GM23338 (cell line): ENCODE results near the gene PARVB. TPM values are rescaled to one million over a fixed set of nuclear protein-coding genes. Genes with fewer than 3 reads are reported as not detected.

Experiments used
- ATAC-seq: fragments of 200-7000 bp; cut with Tn5 transposase; 3 replicates; pipeline ENCODE4 v1.9.1; 2020
- DNase-seq: peaks from one replicate; pipeline ENCODE4 v3.0.0-alpha.2; 2015; ENCODE audit warnings: low spot score
- H2AFZ ChIP-seq: fragments of 200-600 bp; sonication (generic); 2 replicates; pipeline ENCODE4 v1.8.0; 2016; ENCODE audit warnings: antibody characterized with exemption, mild to moderate bottlenecking, moderate library complexity
- H3F3A ChIP-seq: fragments of 200-600 bp; sonication (generic); replicated peaks from 2 replicates; pipeline ENCODE4 v1.8.0; 2017; ENCODE audit warnings: antibody characterized with exemption, mixed run types, low read depth
- H3K27ac ChIP-seq: fragments of 200-600 bp; sonication (generic); 2 replicates; pipeline ENCODE4 v1.6.1; 2016; ENCODE audit warnings: low read depth
- H3K27me3 ChIP-seq: fragments of 200-600 bp; sonication (generic); 2 replicates; pipeline ENCODE4 v1.8.0; 2016; ENCODE audit warnings: mild to moderate bottlenecking, mixed run types, moderate library complexity; ENCODE audit not compliant: insufficient read depth
- H3K36me3 ChIP-seq: fragments of 200-600 bp; sonication (generic); 2 replicates; pipeline ENCODE4 v1.8.0; 2016; ENCODE audit warnings: mild to moderate bottlenecking; ENCODE audit not compliant: insufficient read depth
- H3K4me1 ChIP-seq: fragments of 200-600 bp; sonication (generic); 2 replicates; pipeline ENCODE4 v1.8.0; 2016; ENCODE audit warnings: mild to moderate bottlenecking, moderate library complexity; ENCODE audit not compliant: insufficient read depth
- H3K4me2 ChIP-seq: fragments of 200-600 bp; sonication (generic); 2 replicates; pipeline ENCODE4 v1.7.1; 2017; ENCODE audit warnings: mixed run types
- H3K4me3 ChIP-seq: fragments of 200-600 bp; sonication (generic); 2 replicates; pipeline ENCODE4 v1.6.1; 2016; ENCODE audit warnings: mixed run types
- H3K79me2 ChIP-seq: fragments of 200-600 bp; sonication (generic); replicated peaks from 2 replicates; pipeline ENCODE4 v1.8.0; 2017; ENCODE audit warnings: mild to moderate bottlenecking; ENCODE audit not compliant: insufficient read depth
- H3K9me2 ChIP-seq: fragments of 200-600 bp; sonication (generic); 2 replicates; pipeline ENCODE4 v1.8.0; 2017; ENCODE audit not compliant: insufficient read depth
- H4K20me1 ChIP-seq: fragments of 200-600 bp; sonication (generic); replicated peaks from 2 replicates; pipeline ENCODE4 v1.8.0; 2017; ENCODE audit warnings: mild to moderate bottlenecking; ENCODE audit not compliant: insufficient read depth
- H3K27ac Mint-ChIP-seq: 2 replicates; pipeline ENCODE4 v1.8.0; 2020; ENCODE audit warnings: inconsistent platforms, mild to moderate bottlenecking, moderate library complexity, mixed read lengths
- H3K27me3 Mint-ChIP-seq: 3 replicates; pipeline ENCODE4 v1.8.0; 2022; ENCODE audit warnings: low read depth, mild to moderate bottlenecking, moderate library complexity, mixed read lengths, inconsistent platforms; ENCODE audit not compliant: insufficient read depth, poor library complexity
- H3K36me3 Mint-ChIP-seq: 3 replicates; pipeline ENCODE4 v1.8.0; 2021; ENCODE audit warnings: low read depth, mild to moderate bottlenecking, inconsistent platforms, moderate library complexity, mixed read lengths
- H3K4me1 Mint-ChIP-seq: 3 replicates; pipeline ENCODE4 v1.8.0; 2020; ENCODE audit warnings: mild to moderate bottlenecking, inconsistent platforms, mixed read lengths
- H3K4me3 Mint-ChIP-seq: 3 replicates; pipeline ENCODE4 v1.8.0; 2021; ENCODE audit warnings: moderate library complexity, mild to moderate bottlenecking, inconsistent platforms, mixed read lengths
- H3K9me3 Mint-ChIP-seq: 3 replicates; pipeline ENCODE4 v1.8.0; 2020; ENCODE audit warnings: moderate library complexity, mild to moderate bottlenecking, inconsistent platforms, mixed read lengths
- CREB1 ChIP-seq: fragments of 250-450 bp; sonication (Bioruptor Pico); IDR thresholded peaks from 2 replicates; pipeline ENCODE4 v1.5.0; 2020; ENCODE audit warnings: low read depth, mild to moderate bottlenecking, moderate library complexity
- ETS1 ChIP-seq: IDR thresholded peaks from 2 replicates; pipeline ENCODE4 v1.6.1; 2016; ENCODE audit warnings: antibody characterized with exemption
- EZH2 ChIP-seq: fragments of 200-600 bp; sonication (generic); IDR thresholded peaks from one replicate; pipeline ENCODE4 v1.8.0; 2017; ENCODE audit warnings: antibody characterized with exemption, mild to moderate bottlenecking, low read depth; ENCODE audit not compliant: unreplicated experiment
- EZH2phosphoT487 ChIP-seq: fragments of 200-600 bp; sonication (generic); IDR thresholded peaks from one replicate; pipeline ENCODE4 v1.8.1; 2018; ENCODE audit warnings: antibody characterized with exemption; ENCODE audit not compliant: unreplicated experiment
- JUNB ChIP-seq: IDR thresholded peaks from one replicate; pipeline ENCODE4 v1.6.1; 2016; ENCODE audit warnings: antibody characterized with exemption; ENCODE audit not compliant: unreplicated experiment
- NANOG ChIP-seq: IDR thresholded peaks from 2 replicates; pipeline ENCODE4 v1.6.1; 2016; ENCODE audit warnings: antibody characterized with exemption, borderline replicate concordance
- POLR2AphosphoS5 ChIP-seq: IDR thresholded peaks from 2 replicates; pipeline ENCODE4 v1.6.1; 2016; ENCODE audit warnings: antibody characterized with exemption, low read depth
- REST ChIP-seq: IDR thresholded peaks from one replicate; pipeline ENCODE4 v1.6.1; 2018; ENCODE audit warnings: antibody characterized with exemption; ENCODE audit not compliant: unreplicated experiment
- STAT1 ChIP-seq: IDR thresholded peaks from one replicate; pipeline ENCODE4 v1.6.1; 2016; ENCODE audit warnings: antibody characterized with exemption; ENCODE audit not compliant: unreplicated experiment
- ZNF114 ChIP-seq: fragments of 250-450 bp; sonication (Bioruptor Pico); IDR thresholded peaks from 2 replicates; pipeline ENCODE4 v1.5.0; 2020; ENCODE audit warnings: mild to moderate bottlenecking, moderate library complexity
- ZNF331 ChIP-seq: fragments of 250-450 bp; sonication (Bioruptor Pico); IDR thresholded peaks from 2 replicates; pipeline ENCODE4 v1.5.0; 2020; ENCODE audit warnings: low read depth, mild to moderate bottlenecking, moderate library complexity
- ZNF462 ChIP-seq: fragments of 250-450 bp; sonication (Bioruptor Pico); IDR thresholded peaks from 2 replicates; pipeline ENCODE4 v1.5.0; 2020; ENCODE audit warnings: mild to moderate bottlenecking, moderate library complexity
- polyA plus RNA-seq: library from polyadenylated mRNA; unstranded; fragments of >200 nt; fragmentation: Nextera tagmentation; extraction: Ambion mirVana; gene quantifications from 2 replicates; pipeline ENCODE4 v1.2.1, GENCODE V29; 2016
- total RNA-seq: library from RNA; depleted of rRNA; stranded (reverse); fragments of >200 nt; shearing (Covaris generic); gene quantifications from 2 replicates; pipeline ENCODE4 v1.2.3, GENCODE V29; 2014

Gene PARVB
- total and polyA plus RNA-seq, 2 experiments from 2014 or later, result 4.3 to 7.7 TPM

GRCh38 chr22:44154436-44154942 lies 130.4 kb downstream of the PARVB start (continued):
- TF ChIP-seq ETS1 (no peak), CREB1 (CRISPR knock-in tag) (no peak), ZNF114 (no peak)

- H2AFZ ChIP-seq, result no peak overlapping the region
- no peak for TF ChIP-seq ETS1
- no peak for TF ChIP-seq EZH2phosphoT487
- no peak for TF ChIP-seq JUNB
- TF ChIP-seq NANOG, result no peak
- TF ChIP-seq EZH2, result no peak
- no peak for TF ChIP-seq ZNF331 (CRISPR knock-in tag)
- TF ChIP-seq POLR2AphosphoS5, result no peak
- TF ChIP-seq REST, result no peak
- TF ChIP-seq CREB1 (CRISPR knock-in tag), result no peak
- TF ChIP-seq STAT1, result no peak
- TF ChIP-seq ZNF462 (CRISPR knock-in tag), result no peak
- TF ChIP-seq ZNF114, result no peak
- H4K20me1 ChIP-seq, result no peaks in the 10 kb centered on the region
- no peaks in the 10 kb centered on the region for H3K9me2 ChIP-seq
- no peaks in the 10 kb centered on the region for H3K79me2 ChIP-seq
- H3K36me3 ChIP-seq, result no peaks in the 10 kb centered on the region
- H3K4me3 Mint-ChIP-seq, result no peak overlapping the region
- H3K27ac Mint-ChIP-seq, result no peak overlapping the region
- DNase-seq (no peak), ATAC-seq (no peak)
- peaks cover 12% of the 10 kb centered on the region for H3K4me1 ChIP-seq
- no peak overlapping the region for H3K4me3 ChIP-seq
- H3K27ac ChIP-seq, result no peak overlapping the region
- H3K27me3 Mint-ChIP-seq, result peaks cover 10% of the 10 kb centered on the region
- peaks cover 28% of the 10 kb centered on the region for H3K4me1 Mint-ChIP-seq
- H3F3A ChIP-seq, result no peaks in the 10 kb centered on the region
- no peaks in the 10 kb centered on the region for H3K9me3 Mint-ChIP-seq
- H3K27me3 ChIP-seq, result no peaks in the 10 kb centered on the region
- H3K36me3 Mint-ChIP-seq, result peaks cover 8% of the 10 kb centered on the region; the same call in 1 of the 3 replicates
- no peak overlapping the region for H3K4me2 ChIP-seq
Measured at GRCh38 chr22:44155115-44155514, 131.0 kb downstream of the PARVB start.
